ENCODE data around the gene RGS19. TPM values are rescaled to one million over a fixed set of nuclear protein-coding genes. Genes with fewer than 3 reads are reported as not detected.

RGS19 gene
- total RNA-seq, 1 donor from 2014 or later, result 53.4 TPM

- intact Hi-C loops (cut with micrococcal nuclease), result loop anchor here (1.0 to 10.0 kb wide), 5 partner anchors 16 to 236 kb away; partner anchors contain the start of genes ABHD16B, C20orf204, LKAAEAR1 and RGS19
- Mint-ChIP-seq H3K27ac (peak overlapping the region; percentile 83), H3K9me3 (peaks cover 3% of the 10 kb centered on the region), H3K36me3 (ENCODE audit: low read depth) (peaks cover 17% of the 10 kb centered on the region), H3K4me1 (peaks cover 38% of the 10 kb centered on the region), H3K27me3 (peaks cover 5% of the 10 kb centered on the region), H3K4me3 (peak overlapping the region; percentile 65)
- ATAC-seq (ENCODE audit: low read depth) (peak; percentile 16), DNase-seq (no peak)
- ChIA-PET CTCF (interaction anchor here (2.1 to 2.4 kb wide), 2 partner anchors 17 to 20 kb away, joined by 11 to 13 read pairs; no protein-coding TSS in a partner anchor), POLR2A (interaction anchor here (0.7 to 3.0 kb wide), 6 partner anchors 16 to 580 kb away, joined by 4 to 27 read pairs (median 10); partner anchors contain the start of genes LKAAEAR1, OPRL1, PPDPF and PRPF6)
- TF ChIP-seq CTCF (IDR thresholded peaks at IDR 0.05), result no peak
Measured at GRCh38 chr20:64100566-64100888, 21.2 kb upstream of the RGS19 start.

- Mint-ChIP-seq H3K9me3 (peaks cover 3% of the 10 kb centered on the region), H3K4me3 (peak overlapping the region; percentile 65), H3K27ac (peak overlapping the region; percentile 83), H3K27me3 (peaks cover 5% of the 10 kb centered on the region), H3K36me3 (ENCODE audit: low read depth) (peaks cover 17% of the 10 kb centered on the region), H3K4me1 (peaks cover 39% of the 10 kb centered on the region)
- peak; percentile 63 for DNase-seq
- no peak for TF ChIP-seq CTCF (IDR thresholded peaks at IDR 0.05)
- ATAC-seq (ENCODE audit: low read depth), result peak; percentile 87
- POLR2A ChIA-PET, result interaction anchor here (0.6 to 3.0 kb wide), 8 partner anchors 16 to 579 kb away, joined by 4 to 27 read pairs (median 6); partner anchors contain the start of genes LKAAEAR1, OPRL1, PPDPF and PRPF6
- CTCF ChIA-PET, result interaction anchor here (2.1 to 2.4 kb wide), 2 partner anchors 17 to 21 kb away, joined by 11 to 13 read pairs; no protein-coding TSS in a partner anchor
- intact Hi-C loops (cut with micrococcal nuclease), result loop anchor here (1.0 to 10.0 kb wide), 5 partner anchors 16 to 235 kb away; partner anchors contain the start of genes ABHD16B, C20orf204, LKAAEAR1 and RGS19
Measured at GRCh38 chr20:64099880-64100565, 20.7 kb upstream of the RGS19 start.

- no peak for DNase-seq
- no peak for TF ChIP-seq CTCF (IDR thresholded peaks at IDR 0.05)
- H3K36me3 Mint-ChIP-seq (ENCODE audit: low read depth), result peaks cover 17% of the 10 kb centered on the region
- ChIA-PET CTCF (interaction anchor here (2.1 to 2.4 kb wide), 2 partner anchors 16 to 21 kb away, joined by 11 to 13 read pairs; no protein-coding TSS in a partner anchor), POLR2A (interaction anchor here (0.7 to 3.0 kb wide), 4 partner anchors 15 to 35 kb away, joined by 5 to 27 read pairs (median 14); partner anchors contain the start of genes LKAAEAR1, OPRL1 and RGS19)
- H3K4me1 Mint-ChIP-seq, result peaks cover 39% of the 10 kb centered on the region
- no peak for ATAC-seq (ENCODE audit: low read depth)
- peaks cover 5% of the 10 kb centered on the region for H3K27me3 Mint-ChIP-seq
- peak overlapping the region; percentile 83 for H3K27ac Mint-ChIP-seq
- no peak overlapping the region for H3K4me3 Mint-ChIP-seq
- intact Hi-C loops (cut with micrococcal nuclease), result no loop called here
- peaks cover 3% of the 10 kb centered on the region for H3K9me3 Mint-ChIP-seq
Measured at GRCh38 chr20:64099086-64099786, 19.9 kb upstream of the RGS19 start.

DNA sequence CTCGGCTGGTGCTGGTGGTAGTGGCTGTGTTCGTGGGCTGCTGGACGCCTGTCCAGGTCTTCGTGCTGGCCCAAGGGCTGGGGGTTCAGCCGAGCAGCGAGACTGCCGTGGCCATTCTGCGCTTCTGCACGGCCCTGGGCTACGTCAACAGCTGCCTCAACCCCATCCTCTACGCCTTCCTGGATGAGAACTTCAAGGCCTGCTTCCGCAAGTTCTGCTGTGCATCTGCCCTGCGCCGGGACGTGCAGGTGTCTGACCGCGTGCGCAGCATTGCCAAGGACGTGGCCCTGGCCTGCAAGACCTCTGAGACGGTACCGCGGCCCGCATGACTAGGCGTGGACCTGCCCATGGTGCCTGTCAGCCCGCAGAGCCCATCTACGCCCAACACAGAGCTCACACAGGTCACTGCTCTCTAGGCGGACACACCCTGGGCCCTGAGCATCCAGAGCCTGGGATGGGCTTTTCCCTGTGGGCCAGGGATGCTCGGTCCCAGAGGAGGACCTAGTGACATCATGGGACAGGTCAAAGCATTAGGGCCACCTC, 19.2 kb upstream of the RGS19 start:
- no peak overlapping the region for H3K4me3 Mint-ChIP-seq
- CTCF ChIA-PET, result interaction anchor here (2.1 to 2.4 kb wide), 2 partner anchors 15 to 22 kb away, joined by 11 to 13 read pairs; no protein-coding TSS in a partner anchor
- no peak for TF ChIP-seq CTCF (IDR thresholded peaks at IDR 0.05)

More for the DNA sequence above, 19.2 kb upstream of the RGS19 start:
- peaks cover 17% of the 10 kb centered on the region for H3K36me3 Mint-ChIP-seq (ENCODE audit: low read depth)
- peaks cover 3% of the 10 kb centered on the region for H3K27me3 Mint-ChIP-seq
- no peak for ATAC-seq (ENCODE audit: low read depth)
- H3K4me1 Mint-ChIP-seq, result peaks cover 39% of the 10 kb centered on the region
- no peak for DNase-seq
- peaks cover 3% of the 10 kb centered on the region for H3K9me3 Mint-ChIP-seq
- POLR2A ChIA-PET, result interaction anchor here (3.0 kb wide), 1 partner anchor 15 kb away, joined by 15 read pairs; the partner anchor contains the start of gene LKAAEAR1
- intact Hi-C loops (cut with micrococcal nuclease), result no loop called here
- no peak overlapping the region for H3K27ac Mint-ChIP-seq
